ENCODE results near the gene CD200R1. TPM values are rescaled to one million over a fixed set of nuclear protein-coding genes. Genes with fewer than 3 reads are reported as not detected.

CD200R1 gene
- polyA plus RNA-seq, 2 donors = 1.5 to 2.2 TPM

DNA sequence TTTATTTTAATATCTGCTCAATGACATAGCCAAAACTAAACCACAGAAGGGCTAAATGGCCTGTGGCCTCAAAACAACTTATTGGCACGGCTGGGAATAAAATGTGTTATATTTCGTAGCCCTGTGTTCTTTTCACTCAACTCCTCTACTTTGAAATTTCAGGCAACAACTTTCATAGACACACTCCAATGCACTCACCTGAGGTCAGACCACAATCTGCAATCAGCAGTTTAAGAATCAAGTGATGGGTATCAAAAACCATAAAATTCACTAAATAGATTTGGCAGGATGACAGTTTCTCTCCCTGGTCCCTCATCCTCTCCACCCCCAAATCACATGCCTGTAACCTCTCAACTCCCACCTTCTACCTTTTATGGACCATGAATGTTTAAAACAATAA is 2.0 kb upstream of the CD200R1 start:
- no peaks in the 10 kb centered on the region for H3K4me1 ChIP-seq (ENCODE audit: control insufficient read depth in 2 of 2, insufficient read depth in 2 of 2, low read length in 1 of 2)
- H3K27ac ChIP-seq (ENCODE audit: low read depth in 2 of 2, low read length in 1 of 2) = no peak overlapping the region
- H3K4me3 ChIP-seq (ENCODE audit: low read depth in 1 of 2, low read length in 2 of 2) = no peak overlapping the region
- no peaks in the 10 kb centered on the region for H3K36me3 ChIP-seq (ENCODE audit: control insufficient read depth in 2 of 2, insufficient read depth in 2 of 2, low read length in 1 of 2)
- no peaks in the 10 kb centered on the region for H3K27me3 ChIP-seq (ENCODE audit: control insufficient read depth in 1 of 2, insufficient read depth in 2 of 2, low read length in 2 of 2)
- no peaks in the 10 kb centered on the region for H3K9me3 ChIP-seq (ENCODE audit: control insufficient read depth in 2 of 2, insufficient read depth in 1 of 2, low read depth in 1 of 2, low read length in 1 of 2)
- 63 to 65% methylated on average over 2 of the region's 2 CpGs for WGBS, 2 donors

DNA sequence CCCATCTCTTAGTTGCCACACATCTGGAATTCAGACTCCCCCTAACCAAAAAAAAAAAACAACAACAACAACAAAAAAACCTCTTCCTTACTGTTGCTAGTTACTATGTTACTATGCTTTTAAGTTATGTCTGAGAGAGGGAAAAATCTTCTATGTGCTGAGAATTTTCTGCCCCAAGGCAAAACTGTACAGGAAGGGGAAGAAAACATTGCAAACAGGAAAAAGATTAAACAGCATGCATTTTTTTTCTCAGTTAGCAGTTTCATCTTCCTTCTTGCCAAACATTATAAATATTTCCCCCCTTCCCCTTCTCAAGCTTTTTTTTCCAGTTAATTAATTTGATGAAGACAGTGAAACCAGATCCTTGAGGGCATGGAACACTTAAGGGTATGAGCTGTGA is 1.1 kb upstream of the CD200R1 start:
- H3K4me1 ChIP-seq (ENCODE audit: control insufficient read depth in 2 of 2, insufficient read depth in 2 of 2, low read length in 1 of 2) = no peaks in the 10 kb centered on the region
- no peaks in the 10 kb centered on the region for H3K36me3 ChIP-seq (ENCODE audit: control insufficient read depth in 2 of 2, insufficient read depth in 2 of 2, low read length in 1 of 2)
- H3K27ac ChIP-seq (ENCODE audit: low read depth in 2 of 2, low read length in 1 of 2) = no peak overlapping the region
- no peaks in the 10 kb centered on the region for H3K9me3 ChIP-seq (ENCODE audit: control insufficient read depth in 2 of 2, insufficient read depth in 1 of 2, low read depth in 1 of 2, low read length in 1 of 2)
- no peak overlapping the region for H3K4me3 ChIP-seq (ENCODE audit: low read depth in 1 of 2, low read length in 2 of 2)
- H3K27me3 ChIP-seq (ENCODE audit: control insufficient read depth in 1 of 2, insufficient read depth in 2 of 2, low read length in 2 of 2) = no peaks in the 10 kb centered on the region

DNA sequence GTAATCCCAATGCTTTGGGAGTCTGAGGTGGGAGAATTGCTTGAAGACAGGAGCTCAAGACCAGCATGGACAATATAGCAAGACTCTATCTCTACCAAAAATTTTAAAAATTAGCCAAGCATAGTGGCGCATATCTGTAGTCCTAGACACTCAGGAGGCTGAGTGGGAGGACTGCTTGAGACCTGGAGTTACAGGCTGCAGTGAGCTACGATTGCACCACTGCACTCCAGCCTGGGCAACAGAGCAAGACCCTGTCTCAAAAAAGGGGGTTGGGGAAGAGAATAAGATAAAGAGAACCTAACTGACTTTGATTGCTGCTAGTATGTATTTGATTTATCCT is 755 bp downstream of the CD200R1 start:
- Histone ChIP-seq H3K9me3 (ENCODE audit: control insufficient read depth in 2 of 2, insufficient read depth in 1 of 2, low read depth in 1 of 2, low read length in 1 of 2) (no peaks in the 10 kb centered on the region), H3K36me3 (ENCODE audit: control insufficient read depth in 2 of 2, insufficient read depth in 2 of 2, low read length in 1 of 2) (no peaks in the 10 kb centered on the region), H3K4me1 (ENCODE audit: control insufficient read depth in 2 of 2, insufficient read depth in 2 of 2, low read length in 1 of 2) (no peaks in the 10 kb centered on the region), H3K27ac (ENCODE audit: low read depth in 2 of 2, low read length in 1 of 2) (peak overlapping the region in 1 of 2 donors; percentile 15), H3K27me3 (ENCODE audit: control insufficient read depth in 1 of 2, insufficient read depth in 2 of 2, low read length in 2 of 2) (no peaks in the 10 kb centered on the region), H3K4me3 (ENCODE audit: low read depth in 1 of 2, low read length in 2 of 2) (peak overlapping the region; percentile 32 to 34)
- 49% methylated on average over 2 of the region's 2 CpGs for WGBS, 2 donors

DNA sequence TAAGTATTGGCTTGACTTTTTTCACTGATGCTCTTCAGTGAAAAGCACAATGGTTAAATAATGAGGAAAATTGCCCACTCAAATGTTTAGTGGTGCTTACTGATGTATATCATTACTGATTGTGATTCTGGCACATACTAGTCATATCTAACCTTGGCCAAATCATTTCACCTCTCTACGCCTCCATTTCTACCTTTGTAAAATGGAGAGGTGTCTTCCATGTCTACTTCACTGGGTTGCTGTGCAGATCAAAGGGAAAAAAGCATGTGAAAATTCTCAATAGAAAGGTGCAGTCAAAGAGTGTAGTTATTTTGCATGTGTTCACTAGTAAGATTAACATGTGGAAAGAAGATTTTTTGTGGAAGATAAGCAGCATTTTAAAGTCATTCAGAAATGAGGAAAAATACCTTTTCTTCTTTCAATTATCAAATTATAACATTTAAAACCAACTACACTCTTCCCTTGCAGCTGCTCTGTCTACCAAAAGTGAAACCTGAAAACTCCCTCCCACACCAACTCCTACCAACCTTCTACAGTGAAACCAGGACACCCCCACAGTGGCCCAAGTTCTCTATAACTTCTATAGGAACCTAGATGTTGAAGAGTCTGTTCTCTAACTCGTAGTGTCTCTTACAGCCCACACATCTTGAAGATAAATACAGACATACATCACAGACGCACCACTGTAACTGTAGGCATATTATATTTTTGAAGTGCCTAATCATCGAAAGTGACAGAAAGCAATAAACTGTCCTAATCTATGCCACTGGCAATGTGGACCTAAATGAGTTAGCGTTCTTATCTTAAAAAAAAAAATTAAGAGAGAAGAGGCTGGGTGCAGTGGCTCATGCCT is 1.4 kb downstream of the CD200R1 start:
- H3K27me3 ChIP-seq (ENCODE audit: control insufficient read depth in 1 of 2, insufficient read depth in 2 of 2, low read length in 2 of 2) = no peaks in the 10 kb centered on the region
- H3K36me3 ChIP-seq (ENCODE audit: control insufficient read depth in 2 of 2, insufficient read depth in 2 of 2, low read length in 1 of 2) = no peaks in the 10 kb centered on the region
- no peaks in the 10 kb centered on the region for H3K4me1 ChIP-seq (ENCODE audit: control insufficient read depth in 2 of 2, insufficient read depth in 2 of 2, low read length in 1 of 2)
- 37 to 56% methylated on average over 5 of the region's 5 CpGs for WGBS, 2 donors
- peak overlapping the region in 1 of 2 donors; percentile 15 for H3K27ac ChIP-seq (ENCODE audit: low read depth in 2 of 2, low read length in 1 of 2)
- no peaks in the 10 kb centered on the region for H3K9me3 ChIP-seq (ENCODE audit: control insufficient read depth in 2 of 2, insufficient read depth in 1 of 2, low read depth in 1 of 2, low read length in 1 of 2)
- H3K4me3 ChIP-seq (ENCODE audit: low read depth in 1 of 2, low read length in 2 of 2) = peak overlapping the region; percentile 32 to 34

DNA sequence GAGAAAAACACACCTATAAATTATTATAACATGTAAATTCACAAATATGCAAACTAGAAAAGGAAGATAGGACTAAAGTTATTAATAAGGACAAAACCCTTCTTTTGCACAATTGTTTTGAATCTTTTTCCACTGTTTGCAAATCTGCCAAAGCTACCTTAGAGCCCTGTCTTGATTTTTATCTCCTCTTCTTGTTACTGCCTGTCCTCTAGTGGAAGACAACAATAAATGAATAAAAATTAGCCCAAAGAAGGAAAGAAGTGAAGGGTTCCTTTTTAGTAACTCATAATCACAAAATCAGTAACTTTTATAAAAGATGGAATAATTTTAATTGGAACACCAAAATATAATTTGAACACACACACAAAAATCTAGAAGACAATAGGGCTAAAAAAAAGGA is 2.7 kb downstream of the CD200R1 start:
- Histone ChIP-seq H3K36me3 (ENCODE audit: control insufficient read depth in 2 of 2, insufficient read depth in 2 of 2, low read length in 1 of 2) (no peaks in the 10 kb centered on the region), H3K9me3 (ENCODE audit: control insufficient read depth in 2 of 2, insufficient read depth in 1 of 2, low read depth in 1 of 2, low read length in 1 of 2) (no peaks in the 10 kb centered on the region), H3K4me3 (ENCODE audit: low read depth in 1 of 2, low read length in 2 of 2) (peak overlapping the region in 1 of 2 donors; percentile 3), H3K27me3 (ENCODE audit: control insufficient read depth in 1 of 2, insufficient read depth in 2 of 2, low read length in 2 of 2) (no peaks in the 10 kb centered on the region), H3K4me1 (ENCODE audit: control insufficient read depth in 2 of 2, insufficient read depth in 2 of 2, low read length in 1 of 2) (no peaks in the 10 kb centered on the region), H3K27ac (ENCODE audit: low read depth in 2 of 2, low read length in 1 of 2) (no peak overlapping the region)

DNA sequence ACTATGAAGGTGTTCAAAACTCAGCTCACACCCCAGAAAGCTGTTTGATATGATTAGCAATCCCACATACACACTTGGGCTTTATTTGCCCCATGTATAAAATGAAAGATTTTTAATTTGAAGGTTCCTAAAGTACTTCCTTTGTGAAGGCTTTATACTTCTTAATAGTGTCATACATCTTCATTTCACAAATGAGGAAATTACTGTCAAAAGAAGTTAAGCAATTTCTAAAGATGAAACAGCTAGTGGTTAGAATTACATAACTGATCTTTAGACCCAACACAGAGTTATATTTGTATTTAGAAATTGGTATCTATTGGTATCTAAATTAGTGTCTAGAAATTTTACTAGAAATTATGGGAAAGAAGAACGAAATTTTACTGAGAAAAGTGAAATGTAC is 7.1 kb downstream of the CD200R1 start:
- WGBS, 2 donors = 63 to 69% methylated on average over 1 of the region's 1 CpG
- no peaks in the 10 kb centered on the region for H3K4me1 ChIP-seq (ENCODE audit: control insufficient read depth in 2 of 2, insufficient read depth in 2 of 2, low read length in 1 of 2)
- H3K9me3 ChIP-seq (ENCODE audit: control insufficient read depth in 2 of 2, insufficient read depth in 1 of 2, low read depth in 1 of 2, low read length in 1 of 2) = peaks cover 2 to 4% of the 10 kb centered on the region in 2 donors
- H3K27ac ChIP-seq (ENCODE audit: low read depth in 2 of 2, low read length in 1 of 2) = no peak overlapping the region
- H3K36me3 ChIP-seq (ENCODE audit: control insufficient read depth in 2 of 2, insufficient read depth in 2 of 2, low read length in 1 of 2) = peaks cover 0 to 3% of the 10 kb centered on the region in 2 donors
- no peak overlapping the region for H3K4me3 ChIP-seq (ENCODE audit: low read depth in 1 of 2, low read length in 2 of 2)
- H3K27me3 ChIP-seq (ENCODE audit: control insufficient read depth in 1 of 2, insufficient read depth in 2 of 2, low read length in 2 of 2) = no peaks in the 10 kb centered on the region

DNA sequence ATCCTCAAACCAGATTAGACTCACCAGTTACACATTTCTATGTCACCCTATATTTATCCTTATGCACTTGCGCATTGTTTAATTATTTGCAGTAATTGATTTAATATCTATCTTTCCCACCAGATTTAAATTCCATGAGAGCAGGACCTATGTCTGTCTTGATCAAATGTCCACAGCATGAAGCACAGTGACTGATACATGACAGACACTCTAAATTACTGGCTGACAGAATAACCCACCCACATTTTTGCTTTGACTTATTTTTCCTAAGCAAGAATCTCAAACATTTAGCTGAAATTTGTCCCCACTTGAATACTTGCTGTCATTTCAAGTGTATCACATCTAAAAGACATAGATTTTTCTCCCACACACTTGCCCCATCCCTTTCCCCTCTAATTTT is 7.5 kb downstream of the CD200R1 start:
- H3K4me1 ChIP-seq (ENCODE audit: control insufficient read depth in 2 of 2, insufficient read depth in 2 of 2, low read length in 1 of 2) = no peaks in the 10 kb centered on the region
- peaks cover 0 to 3% of the 10 kb centered on the region in 2 donors for H3K36me3 ChIP-seq (ENCODE audit: control insufficient read depth in 2 of 2, insufficient read depth in 2 of 2, low read length in 1 of 2)
- 94 to 96% methylated on average over 1 of the region's 1 CpG for WGBS, 2 donors
- H3K27ac ChIP-seq (ENCODE audit: low read depth in 2 of 2, low read length in 1 of 2) = no peak overlapping the region
- no peaks in the 10 kb centered on the region for H3K27me3 ChIP-seq (ENCODE audit: control insufficient read depth in 1 of 2, insufficient read depth in 2 of 2, low read length in 2 of 2)
- no peak overlapping the region for H3K4me3 ChIP-seq (ENCODE audit: low read depth in 1 of 2, low read length in 2 of 2)
- peaks cover 2 to 4% of the 10 kb centered on the region in 2 donors for H3K9me3 ChIP-seq (ENCODE audit: control insufficient read depth in 2 of 2, insufficient read depth in 1 of 2, low read depth in 1 of 2, low read length in 1 of 2)

DNA sequence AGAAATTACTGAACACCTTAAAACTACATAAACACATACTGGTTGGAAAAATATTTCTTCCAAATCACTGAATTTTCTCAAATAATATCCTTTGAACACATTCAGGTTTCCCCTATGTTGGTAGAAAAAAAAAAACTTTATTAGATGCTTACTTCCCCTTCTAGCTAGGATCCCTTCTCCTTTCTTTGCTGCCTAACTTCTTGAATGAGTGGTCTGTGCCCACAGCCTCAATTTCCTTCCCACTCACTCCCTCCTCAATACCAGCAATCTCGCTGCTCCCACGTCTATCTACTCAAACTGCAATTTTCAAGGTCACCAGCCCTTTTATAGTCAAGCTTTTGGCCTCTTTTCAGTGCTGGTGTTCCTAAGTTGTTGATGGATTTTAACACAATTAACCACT is 8.3 kb downstream of the CD200R1 start:
- Histone ChIP-seq H3K4me1 (ENCODE audit: control insufficient read depth in 2 of 2, insufficient read depth in 2 of 2, low read length in 1 of 2) (no peaks in the 10 kb centered on the region), H3K9me3 (ENCODE audit: control insufficient read depth in 2 of 2, insufficient read depth in 1 of 2, low read depth in 1 of 2, low read length in 1 of 2) (peaks cover 2 to 4% of the 10 kb centered on the region in 2 donors), H3K4me3 (ENCODE audit: low read depth in 1 of 2, low read length in 2 of 2) (no peak overlapping the region), H3K27ac (ENCODE audit: low read depth in 2 of 2, low read length in 1 of 2) (no peak overlapping the region), H3K36me3 (ENCODE audit: control insufficient read depth in 2 of 2, insufficient read depth in 2 of 2, low read length in 1 of 2) (peaks cover 0 to 3% of the 10 kb centered on the region in 2 donors), H3K27me3 (ENCODE audit: control insufficient read depth in 1 of 2, insufficient read depth in 2 of 2, low read length in 2 of 2) (no peaks in the 10 kb centered on the region)
- 38 to 72% methylated on average over 2 of the region's 2 CpGs for WGBS, 2 donors

DNA sequence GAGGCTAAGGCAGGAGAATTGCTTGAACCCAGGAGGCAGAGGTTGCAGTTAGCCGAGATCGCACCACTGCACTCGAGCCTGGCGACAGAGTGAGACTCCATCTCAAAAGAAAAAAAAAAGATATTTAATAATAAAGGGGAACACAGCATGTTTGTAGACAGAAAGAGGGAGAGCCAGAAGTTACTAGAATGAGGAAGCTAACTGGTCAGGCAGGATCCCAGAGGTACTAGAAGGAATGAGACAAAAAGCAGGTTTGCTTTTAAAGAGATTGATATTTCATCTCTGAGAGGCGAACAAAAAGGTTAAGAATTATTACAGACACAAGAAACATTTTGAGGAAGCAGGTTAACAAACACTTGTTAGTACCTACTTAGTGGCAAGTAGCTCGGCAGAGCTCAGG is 9.2 kb downstream of the CD200R1 start:
- H3K27me3 ChIP-seq (ENCODE audit: control insufficient read depth in 1 of 2, insufficient read depth in 2 of 2, low read length in 2 of 2) = no peaks in the 10 kb centered on the region
- no peak overlapping the region for H3K4me3 ChIP-seq (ENCODE audit: low read depth in 1 of 2, low read length in 2 of 2)
- H3K27ac ChIP-seq (ENCODE audit: low read depth in 2 of 2, low read length in 1 of 2) = no peak overlapping the region
- H3K36me3 ChIP-seq (ENCODE audit: control insufficient read depth in 2 of 2, insufficient read depth in 2 of 2, low read length in 1 of 2) = peaks cover 0 to 3% of the 10 kb centered on the region in 2 donors
- WGBS, 2 donors = 86 to 90% methylated on average over 6 of the region's 6 CpGs
- no peaks in the 10 kb centered on the region for H3K4me1 ChIP-seq (ENCODE audit: control insufficient read depth in 2 of 2, insufficient read depth in 2 of 2, low read length in 1 of 2)
- H3K9me3 ChIP-seq (ENCODE audit: control insufficient read depth in 2 of 2, insufficient read depth in 1 of 2, low read depth in 1 of 2, low read length in 1 of 2) = peaks cover 2 to 4% of the 10 kb centered on the region in 2 donors

DNA sequence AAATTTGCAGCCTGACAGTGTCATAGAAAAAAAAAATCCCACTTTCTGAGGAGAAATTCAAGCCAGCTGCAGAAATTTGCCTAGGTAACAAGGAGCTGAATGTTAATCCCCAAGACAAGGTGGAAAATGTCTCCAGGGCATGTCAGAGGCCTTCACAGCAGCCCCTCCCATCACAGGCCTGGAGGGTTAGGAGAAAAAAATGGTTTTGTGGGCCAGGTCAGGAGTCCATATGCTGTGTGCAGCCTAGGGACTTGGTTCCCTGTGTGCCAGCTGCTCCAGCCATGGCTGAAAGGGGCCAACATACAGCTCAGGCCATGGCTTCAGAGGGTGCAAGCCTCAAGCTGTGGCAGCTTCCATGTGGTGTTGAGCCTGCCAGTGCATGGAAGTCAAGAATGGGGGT is 11.2 kb downstream of the CD200R1 start:
- Histone ChIP-seq H3K9me3 (ENCODE audit: control insufficient read depth in 2 of 2, insufficient read depth in 1 of 2, low read depth in 1 of 2, low read length in 1 of 2) (peaks cover 2 to 4% of the 10 kb centered on the region in 2 donors), H3K36me3 (ENCODE audit: control insufficient read depth in 2 of 2, insufficient read depth in 2 of 2, low read length in 1 of 2) (peaks cover 0 to 3% of the 10 kb centered on the region in 2 donors), H3K27me3 (ENCODE audit: control insufficient read depth in 1 of 2, insufficient read depth in 2 of 2, low read length in 2 of 2) (no peaks in the 10 kb centered on the region), H3K27ac (ENCODE audit: low read depth in 2 of 2, low read length in 1 of 2) (no peak overlapping the region), H3K4me1 (ENCODE audit: control insufficient read depth in 2 of 2, insufficient read depth in 2 of 2, low read length in 1 of 2) (no peaks in the 10 kb centered on the region), H3K4me3 (ENCODE audit: low read depth in 1 of 2, low read length in 2 of 2) (no peak overlapping the region)
